CD14-positive monocyte (primary cell): ENCODE data around the gene CPEB4. TPM values are rescaled to one million over a fixed set of nuclear protein-coding genes. Genes with fewer than 3 reads are reported as not detected.
A peak's percentile ranks its signal among the peaks of the same experiment; 100 is the strongest.

ENCODE experiments used
- DNase-seq, 3 donors: peaks; one replicate each; pipeline ENCODE4 v3.0.0-alpha.2; 2011 to 2022
- H2AFZ ChIP-seq: 2 replicates; pipeline ENCODE4 v1.6.0; 2012; ENCODE audit warnings: mild to moderate bottlenecking, low read depth, low read length, inconsistent platforms; ENCODE audit not compliant: insufficient read depth, poor library complexity, severe bottlenecking
- H3K27ac ChIP-seq, 2 donors: 1 replicate in 1 of 2; 2 replicates in 1 of 2; pipeline ENCODE4 v1.5.1; 2012 to 2013; ENCODE audit warnings: low read length in 2 of 2, control low read depth in 1 of 2, inconsistent platforms in 1 of 2, low read depth in 1 of 2, mild to moderate bottlenecking in 1 of 2
- H3K27me3 ChIP-seq, 2 donors: one replicate each; pipeline versions ENCODE4 v1.6.0 to v1.6.1; 2011 to 2013; ENCODE audit warnings: low read length in 2 of 2; ENCODE audit not compliant: control insufficient read depth in 2 of 2, insufficient read depth in 2 of 2
- H3K36me3 ChIP-seq, 2 donors: replicated peaks in 1 of 2; 1 replicate in 1 of 2; 2 replicates in 1 of 2; pipeline versions ENCODE4 v1.5.1 to v1.6.1; 2012 to 2013; ENCODE audit warnings: low read length in 2 of 2, control low read depth in 1 of 2, inconsistent platforms in 1 of 2, mild to moderate bottlenecking in 1 of 2; ENCODE audit not compliant: insufficient read depth in 2 of 2, control insufficient read depth in 1 of 2
- H3K4me1 ChIP-seq, 2 donors: 1 replicate in 1 of 2; 2 replicates in 1 of 2; pipeline versions ENCODE4 v1.5.1 to v1.6.1; 2012 to 2013; ENCODE audit warnings: low read length in 2 of 2, control low read depth in 1 of 2, inconsistent platforms in 1 of 2, mild to moderate bottlenecking in 1 of 2, moderate library complexity in 1 of 2; ENCODE audit not compliant: insufficient read depth in 2 of 2, control insufficient read depth in 1 of 2
- H3K4me2 ChIP-seq: replicated peaks from 2 replicates; pipeline ENCODE3; 2012; ENCODE audit warnings: low read length, moderate library complexity, mild to moderate bottlenecking; ENCODE audit not compliant: poor library complexity, severe bottlenecking; ENCODE audit errors: extremely low read depth
- H3K4me3 ChIP-seq, 3 experiments: fragments of 200-600 bp in 1 of 3; sonication (generic) in 1 of 3; replicated peaks in 1 of 3; 1 replicate in 2 of 3; 2 replicates in 1 of 3; pipeline ENCODE4 v1.5.1; 2011 to 2013; ENCODE audit warnings: low read length in 3 of 3, mild to moderate bottlenecking in 3 of 3, control low read depth in 2 of 3, low read depth in 2 of 3, inconsistent platforms in 1 of 3, moderate library complexity in 1 of 3
- H3K79me2 ChIP-seq: 2 replicates; pipeline ENCODE4 v1.6.0; 2012; ENCODE audit warnings: mild to moderate bottlenecking, control low read depth, inconsistent platforms, low read length, moderate library complexity; ENCODE audit not compliant: insufficient read depth
- H3K9ac ChIP-seq: 2 replicates; pipeline ENCODE4 v1.6.0; 2017; ENCODE audit warnings: low read length, mild to moderate bottlenecking; ENCODE audit not compliant: insufficient read depth, poor library complexity, severe bottlenecking
- H3K9me3 ChIP-seq, 2 donors: replicated peaks in 1 of 2; 1 replicate in 1 of 2; 2 replicates in 1 of 2; pipeline versions ENCODE4 v1.5.1 to v1.6.1; 2012 to 2013; ENCODE audit warnings: low read length in 2 of 2, control low read depth in 1 of 2; ENCODE audit not compliant: control insufficient read depth in 1 of 2, insufficient read depth in 1 of 2
- H4K20me1 ChIP-seq: 2 replicates; pipeline ENCODE4 v1.6.0; 2012; ENCODE audit warnings: mild to moderate bottlenecking, low read length, control low read depth, moderate library complexity; ENCODE audit not compliant: insufficient read depth
- H3K27ac Mint-ChIP-seq, 7 donors: one replicate each; pipeline ENCODE4 v1.8.0; 2020; ENCODE audit warnings: mild to moderate bottlenecking in 7 of 7, mixed read lengths in 7 of 7, moderate library complexity in 6 of 7, inconsistent platforms in 2 of 7
- H3K27me3 Mint-ChIP-seq, 3 donors: one replicate each; pipeline ENCODE4 v1.8.0; 2021 to 2022; ENCODE audit warnings: low read depth in 3 of 3, mild to moderate bottlenecking in 3 of 3, mixed read lengths in 3 of 3, moderate library complexity in 3 of 3, inconsistent platforms in 1 of 3
- H3K36me3 Mint-ChIP-seq, 2 donors: one replicate each; pipeline ENCODE4 v1.8.0; 2020; ENCODE audit warnings: mixed read lengths in 2 of 2, inconsistent platforms in 1 of 2, mild to moderate bottlenecking in 1 of 2
- H3K4me1 Mint-ChIP-seq: one replicate; pipeline ENCODE4 v1.8.0; 2020; ENCODE audit warnings: mild to moderate bottlenecking, mixed read lengths
- H3K4me3 Mint-ChIP-seq, 2 donors: one replicate each; pipeline ENCODE4 v1.8.0; 2020; ENCODE audit warnings: mild to moderate bottlenecking in 2 of 2, mixed read lengths in 2 of 2, moderate library complexity in 1 of 2
- H3K9me3 Mint-ChIP-seq, 7 donors: one replicate each; pipeline ENCODE4 v1.8.0; 2020 to 2022; ENCODE audit warnings: mixed read lengths in 7 of 7, mild to moderate bottlenecking in 6 of 7, moderate library complexity in 6 of 7, inconsistent platforms in 2 of 7
- WGBS: methylation state at CpG from one replicate; pipeline ENCODE4 v1.1.5; 2013; ENCODE audit warnings: missing lambda C conversion rate; ENCODE audit not compliant: insufficient coverage; 5-methylcytosine and 5-hydroxymethylcytosine counted together
- intact Hi-C, 2 donors: fragments of 100-400 bp; cut with micrococcal nuclease; formaldehyde crosslinking; loops; one replicate each; pipeline versions ENCODE4 v1.15.0 to v1.15.1; 2023
- polyA plus RNA-seq, 3 donors: library from polyadenylated mRNA; depleted of rRNA in 1 of 3; unstranded in 2 of 3; stranded (reverse) in 1 of 3; fragments of 300-500 nt in 2 of 3; fragments of >200 nt in 1 of 3; fragmentation: Illumina TruSeq in 2 of 3; gene quantifications; 1 replicate in 2 of 3; 2 replicates in 1 of 3; pipeline ENCODE4 v1.2.3, GENCODE V29; 2012 to 2021
- TF ChIP-seq, protein P1 (sequence below): fragments of 200-600 bp; IDR thresholded peaks from one replicate; pipeline ENCODE4 v1.8.0; 2022; ENCODE audit warnings: antibody characterized with exemption, mild to moderate bottlenecking

The CPEB4 gene
- polyA plus RNA-seq, 3 donors, result 10.7 to 27.3 (median 13.9) TPM

- no CpG with 5 or more reads among the region's 3 CpGs for WGBS
- no peak overlapping the region for H3K4me3 Mint-ChIP-seq
- intact Hi-C loops, result no loop called here
- no peak overlapping the region for H3K27ac Mint-ChIP-seq
- Histone ChIP-seq H3K27ac (no peak overlapping the region), H4K20me1 (peaks cover 90% of the 10 kb centered on the region), H3K27me3 (no peaks in the 10 kb centered on the region), H3K36me3 (peaks cover 26 to 61% of the 10 kb centered on the region in 2 donors), H3K4me2 (no peak overlapping the region), H3K4me1 (peaks cover 39 to 54% of the 10 kb centered on the region in 2 donors), H3K9me3 (no peaks in the 10 kb centered on the region), H3K9ac (no peak overlapping the region), H3K79me2 (peaks cover 98% of the 10 kb centered on the region), H2AFZ (no peak overlapping the region), H3K4me3 (no peak overlapping the region)
- peaks cover 29 to 54% of the 10 kb centered on the region in 2 donors for H3K36me3 Mint-ChIP-seq
- H3K9me3 Mint-ChIP-seq, result no peaks in the 10 kb centered on the region
- TF ChIP-seq, protein P1, sequence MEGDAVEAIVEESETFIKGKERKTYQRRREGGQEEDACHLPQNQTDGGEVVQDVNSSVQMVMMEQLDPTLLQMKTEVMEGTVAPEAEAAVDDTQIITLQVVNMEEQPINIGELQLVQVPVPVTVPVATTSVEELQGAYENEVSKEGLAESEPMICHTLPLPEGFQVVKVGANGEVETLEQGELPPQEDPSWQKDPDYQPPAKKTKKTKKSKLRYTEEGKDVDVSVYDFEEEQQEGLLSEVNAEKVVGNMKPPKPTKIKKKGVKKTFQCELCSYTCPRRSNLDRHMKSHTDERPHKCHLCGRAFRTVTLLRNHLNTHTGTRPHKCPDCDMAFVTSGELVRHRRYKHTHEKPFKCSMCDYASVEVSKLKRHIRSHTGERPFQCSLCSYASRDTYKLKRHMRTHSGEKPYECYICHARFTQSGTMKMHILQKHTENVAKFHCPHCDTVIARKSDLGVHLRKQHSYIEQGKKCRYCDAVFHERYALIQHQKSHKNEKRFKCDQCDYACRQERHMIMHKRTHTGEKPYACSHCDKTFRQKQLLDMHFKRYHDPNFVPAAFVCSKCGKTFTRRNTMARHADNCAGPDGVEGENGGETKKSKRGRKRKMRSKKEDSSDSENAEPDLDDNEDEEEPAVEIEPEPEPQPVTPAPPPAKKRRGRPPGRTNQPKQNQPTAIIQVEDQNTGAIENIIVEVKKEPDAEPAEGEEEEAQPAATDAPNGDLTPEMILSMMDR, result no peak
- no peaks in the 10 kb centered on the region for H3K27me3 Mint-ChIP-seq
- DNase-seq, result no peak
- peaks cover 51% of the 10 kb centered on the region for H3K4me1 Mint-ChIP-seq
Observed at GRCh38 chr5:173910215-173910614, 22.1 kb downstream of the CPEB4 start.

DNA sequence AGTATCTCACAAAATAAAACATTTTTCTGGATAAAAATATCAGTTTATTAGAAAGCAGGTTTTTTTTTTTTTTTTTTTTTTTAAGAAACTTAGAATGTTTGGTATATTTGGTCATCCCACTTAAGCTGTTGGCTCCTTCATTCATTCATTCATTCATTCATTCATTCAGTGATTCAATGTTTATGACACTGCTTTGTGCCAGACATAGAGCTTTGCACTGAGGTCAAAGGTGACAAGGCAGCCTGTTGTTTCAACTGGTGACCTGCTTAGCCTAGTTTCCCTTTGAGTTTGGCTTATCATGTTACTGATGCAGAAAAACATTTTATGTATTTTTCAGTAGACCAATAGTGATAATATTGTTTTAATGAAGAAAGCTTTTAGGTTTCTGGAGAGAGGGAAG, 23.5 kb downstream of the CPEB4 start:
- Histone ChIP-seq H3K4me1 (peaks cover 39 to 47% of the 10 kb centered on the region in 2 donors), H2AFZ (no peak overlapping the region), H4K20me1 (peaks cover 83% of the 10 kb centered on the region), H3K4me3 (no peak overlapping the region), H3K9me3 (no peaks in the 10 kb centered on the region), H3K79me2 (peaks cover 98% of the 10 kb centered on the region), H3K27me3 (no peaks in the 10 kb centered on the region), H3K9ac (no peak overlapping the region), H3K36me3 (peaks cover 22 to 54% of the 10 kb centered on the region in 2 donors), H3K27ac (no peak overlapping the region), H3K4me2 (no peak overlapping the region)
- no peak for DNase-seq
- intact Hi-C loops, result no loop called here
- Mint-ChIP-seq H3K4me3 (no peak overlapping the region), H3K27me3 (no peaks in the 10 kb centered on the region), H3K36me3 (peaks cover 34 to 49% of the 10 kb centered on the region in 2 donors), H3K27ac (peak overlapping the region in 2 of 7 donors; percentile 5 to 15), H3K4me1 (peaks cover 48% of the 10 kb centered on the region), H3K9me3 (no peaks in the 10 kb centered on the region)
- TF ChIP-seq, protein P1, result no peak
